ENCODE results near the gene CFDP1. TPM values are rescaled to one million over a fixed set of nuclear protein-coding genes. Genes with fewer than 3 reads are reported as not detected.

The CFDP1 gene
- total and polyA plus RNA-seq, 2 of the 13 experiments (the other 11 are each of a cell fraction or from before 2014, with no cell fraction given): 78.6 to 153 TPM

DNA sequence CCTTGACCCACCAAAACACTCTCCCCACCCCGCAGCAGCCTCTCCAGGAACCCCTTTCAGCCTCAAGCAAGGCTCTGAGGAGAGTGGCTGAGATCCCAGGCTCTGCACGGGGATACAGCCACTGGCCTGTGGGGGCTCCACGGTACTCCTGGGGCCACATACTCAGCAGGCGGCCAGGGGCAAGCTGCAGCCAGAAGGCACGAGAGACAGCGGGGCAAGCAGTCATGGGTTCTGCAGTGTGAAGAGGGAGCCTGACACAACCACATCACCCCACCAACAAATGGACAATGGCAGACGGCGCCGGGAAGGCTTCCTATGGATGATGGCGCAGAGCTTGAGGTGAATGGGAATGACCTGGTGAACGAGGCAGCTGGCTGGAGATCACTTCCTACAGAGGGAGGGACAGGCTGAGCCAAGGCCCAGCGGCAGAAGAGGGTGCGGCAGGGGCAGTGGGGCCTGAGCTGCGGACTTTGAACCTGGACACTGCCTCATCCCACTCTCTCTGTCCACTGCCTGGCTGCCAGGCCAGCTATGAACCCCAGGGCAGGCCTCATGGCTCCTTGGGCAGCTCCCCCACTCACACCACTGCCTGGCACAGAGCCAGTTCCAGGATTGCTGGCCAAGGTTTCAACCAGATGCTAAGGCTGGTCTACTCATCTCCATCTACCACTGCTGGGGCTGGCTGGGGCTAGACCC is 171.1 kb downstream of the CFDP1 start (continued):
- no peak for TF ChIP-seq HNRNPH1 (optimal IDR thresholded peaks at IDR 0.05; ENCODE audit: low read depth, low read length)
- no peak for TF ChIP-seq TCF7 (IDR thresholded peaks at IDR 0.05; ENCODE audit: low read depth)
- no peak for TF ChIP-seq NFAT5 (CRISPR knock-in tag; IDR thresholded peaks at IDR 0.05)
- peak; percentile 93 for TF ChIP-seq ZMYM3 (CRISPR knock-in tag; IDR thresholded peaks at IDR 0.05)
- no peak for TF ChIP-seq TCF12 (IDR thresholded peaks at IDR 0.05)
- peak; percentile 35; the same call in 1 of the 2 replicates for TF ChIP-seq TCF12 (CRISPR knock-in tag; IDR thresholded peaks at IDR 0.05)
- TF ChIP-seq, protein P1, sequence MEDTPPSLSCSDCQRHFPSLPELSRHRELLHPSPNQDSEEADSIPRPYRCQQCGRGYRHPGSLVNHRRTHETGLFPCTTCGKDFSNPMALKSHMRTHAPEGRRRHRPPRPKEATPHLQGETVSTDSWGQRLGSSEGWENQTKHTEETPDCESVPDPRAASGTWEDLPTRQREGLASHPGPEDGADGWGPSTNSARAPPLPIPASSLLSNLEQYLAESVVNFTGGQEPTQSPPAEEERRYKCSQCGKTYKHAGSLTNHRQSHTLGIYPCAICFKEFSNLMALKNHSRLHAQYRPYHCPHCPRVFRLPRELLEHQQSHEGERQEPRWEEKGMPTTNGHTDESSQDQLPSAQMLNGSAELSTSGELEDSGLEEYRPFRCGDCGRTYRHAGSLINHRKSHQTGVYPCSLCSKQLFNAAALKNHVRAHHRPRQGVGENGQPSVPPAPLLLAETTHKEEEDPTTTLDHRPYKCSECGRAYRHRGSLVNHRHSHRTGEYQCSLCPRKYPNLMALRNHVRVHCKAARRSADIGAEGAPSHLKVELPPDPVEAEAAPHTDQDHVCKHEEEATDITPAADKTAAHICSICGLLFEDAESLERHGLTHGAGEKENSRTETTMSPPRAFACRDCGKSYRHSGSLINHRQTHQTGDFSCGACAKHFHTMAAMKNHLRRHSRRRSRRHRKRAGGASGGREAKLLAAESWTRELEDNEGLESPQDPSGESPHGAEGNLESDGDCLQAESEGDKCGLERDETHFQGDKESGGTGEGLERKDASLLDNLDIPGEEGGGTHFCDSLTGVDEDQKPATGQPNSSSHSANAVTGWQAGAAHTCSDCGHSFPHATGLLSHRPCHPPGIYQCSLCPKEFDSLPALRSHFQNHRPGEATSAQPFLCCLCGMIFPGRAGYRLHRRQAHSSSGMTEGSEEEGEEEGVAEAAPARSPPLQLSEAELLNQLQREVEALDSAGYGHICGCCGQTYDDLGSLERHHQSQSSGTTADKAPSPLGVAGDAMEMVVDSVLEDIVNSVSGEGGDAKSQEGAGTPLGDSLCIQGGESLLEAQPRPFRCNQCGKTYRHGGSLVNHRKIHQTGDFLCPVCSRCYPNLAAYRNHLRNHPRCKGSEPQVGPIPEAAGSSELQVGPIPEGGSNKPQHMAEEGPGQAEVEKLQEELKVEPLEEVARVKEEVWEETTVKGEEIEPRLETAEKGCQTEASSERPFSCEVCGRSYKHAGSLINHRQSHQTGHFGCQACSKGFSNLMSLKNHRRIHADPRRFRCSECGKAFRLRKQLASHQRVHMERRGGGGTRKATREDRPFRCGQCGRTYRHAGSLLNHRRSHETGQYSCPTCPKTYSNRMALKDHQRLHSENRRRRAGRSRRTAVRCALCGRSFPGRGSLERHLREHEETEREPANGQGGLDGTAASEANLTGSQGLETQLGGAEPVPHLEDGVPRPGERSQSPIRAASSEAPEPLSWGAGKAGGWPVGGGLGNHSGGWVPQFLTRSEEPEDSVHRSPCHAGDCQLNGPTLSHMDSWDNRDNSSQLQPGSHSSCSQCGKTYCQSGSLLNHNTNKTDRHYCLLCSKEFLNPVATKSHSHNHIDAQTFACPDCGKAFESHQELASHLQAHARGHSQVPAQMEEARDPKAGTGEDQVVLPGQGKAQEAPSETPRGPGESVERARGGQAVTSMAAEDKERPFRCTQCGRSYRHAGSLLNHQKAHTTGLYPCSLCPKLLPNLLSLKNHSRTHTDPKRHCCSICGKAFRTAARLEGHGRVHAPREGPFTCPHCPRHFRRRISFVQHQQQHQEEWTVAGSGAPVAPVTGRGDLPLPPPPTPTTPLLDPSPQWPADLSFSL (CRISPR knock-in tag; IDR thresholded peaks at IDR 0.05): no peak
- TF ChIP-seq ZNF121 (CRISPR knock-in tag; IDR thresholded peaks at IDR 0.05): 0 out of 2 replicates have a peak, but pooled peaks have one; percentile 11
- TF ChIP-seq, protein P2, sequence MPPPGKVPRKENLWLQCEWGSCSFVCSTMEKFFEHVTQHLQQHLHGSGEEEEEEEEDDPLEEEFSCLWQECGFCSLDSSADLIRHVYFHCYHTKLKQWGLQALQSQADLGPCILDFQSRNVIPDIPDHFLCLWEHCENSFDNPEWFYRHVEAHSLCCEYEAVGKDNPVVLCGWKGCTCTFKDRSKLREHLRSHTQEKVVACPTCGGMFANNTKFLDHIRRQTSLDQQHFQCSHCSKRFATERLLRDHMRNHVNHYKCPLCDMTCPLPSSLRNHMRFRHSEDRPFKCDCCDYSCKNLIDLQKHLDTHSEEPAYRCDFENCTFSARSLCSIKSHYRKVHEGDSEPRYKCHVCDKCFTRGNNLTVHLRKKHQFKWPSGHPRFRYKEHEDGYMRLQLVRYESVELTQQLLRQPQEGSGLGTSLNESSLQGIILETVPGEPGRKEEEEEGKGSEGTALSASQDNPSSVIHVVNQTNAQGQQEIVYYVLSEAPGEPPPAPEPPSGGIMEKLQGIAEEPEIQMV (CRISPR knock-in tag; IDR thresholded peaks at IDR 0.05; ENCODE audit: low read depth): 0 out of 2 replicates have a peak, but pooled peaks have one; percentile 45
- TF ChIP-seq NCOA1 (CRISPR knock-in tag; IDR thresholded peaks at IDR 0.05): no peak
- peak; percentile 72; the same call in 1 of the 2 replicates for TF ChIP-seq RAD21 (CRISPR knock-in tag; IDR thresholded peaks at IDR 0.05)
- TF ChIP-seq, protein P3, sequence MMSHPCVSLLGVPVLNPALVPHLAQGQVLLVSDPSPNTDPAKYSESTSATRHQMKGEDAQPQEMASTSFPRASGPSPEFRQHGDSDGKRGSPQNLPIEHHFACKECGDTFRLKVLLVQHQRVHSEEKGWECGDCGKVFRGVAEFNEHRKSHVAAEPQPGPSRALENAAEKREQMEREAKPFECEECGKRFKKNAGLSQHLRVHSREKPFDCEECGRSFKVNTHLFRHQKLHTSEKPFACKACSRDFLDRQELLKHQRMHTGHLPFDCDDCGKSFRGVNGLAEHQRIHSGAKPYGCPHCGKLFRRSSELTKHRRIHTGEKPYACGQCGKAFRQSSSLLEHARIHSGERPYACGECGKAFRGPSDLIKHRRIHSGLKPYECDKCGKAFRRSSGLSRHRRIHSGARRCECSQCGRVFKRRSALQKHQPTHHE (CRISPR knock-in tag; IDR thresholded peaks at IDR 0.05; ENCODE audit: borderline replicate concordance): peak; percentile 83; the same call in 1 of the 2 replicates
- TF ChIP-seq ZNF441 (CRISPR knock-in tag; IDR thresholded peaks at IDR 0.05; ENCODE audit: borderline replicate concordance): no peak
- TF ChIP-seq HOXD1 (CRISPR knock-in tag; IDR thresholded peaks at IDR 0.05): no peak; the same call in none of the 2 replicates
- no peak for TF ChIP-seq NCOA5 (CRISPR knock-in tag; IDR thresholded peaks at IDR 0.05)

All from HepG2 (cell line).